H9 (cell line): ENCODE measurements around the gene MYO5C. TPM values are rescaled to one million over a fixed set of nuclear protein-coding genes. Genes with fewer than 3 reads are reported as not detected.
A peak's percentile ranks its signal among the peaks of the same experiment; 100 is the strongest.

ENCODE experiments used
- DNase-seq: peaks from one replicate; pipeline ENCODE4 v3.0.0-alpha.2; 2017
- H2AFZ ChIP-seq: one replicate; pipeline ENCODE4 v1.6.1; 2013; ENCODE audit warnings: mild to moderate bottlenecking, low read length, control low read depth, moderate library complexity
- H2AK5ac ChIP-seq: 2 replicates; pipeline ENCODE4 v1.6.1; 2013; ENCODE audit warnings: low read length, control low read depth, mixed read lengths; ENCODE audit not compliant: insufficient read length
- H2BK120ac ChIP-seq: one replicate; pipeline ENCODE4 v1.6.1; 2013; ENCODE audit warnings: low read depth, mild to moderate bottlenecking, low read length, control low read depth, inconsistent platforms; ENCODE audit not compliant: poor library complexity, severe bottlenecking
- H2BK12ac ChIP-seq: 2 replicates; pipeline ENCODE4 v1.6.1; 2013; ENCODE audit warnings: low read length, control low read depth, mixed read lengths, low read depth; ENCODE audit not compliant: insufficient read length
- H2BK15ac ChIP-seq: 2 replicates; pipeline ENCODE4 v1.6.1; 2013; ENCODE audit warnings: low read depth, low read length, control low read depth
- H2BK20ac ChIP-seq: one replicate; pipeline ENCODE4 v1.6.1; 2013; ENCODE audit warnings: low read depth, mild to moderate bottlenecking, low read length, control low read depth, inconsistent platforms; ENCODE audit not compliant: poor library complexity, severe bottlenecking
- H2BK5ac ChIP-seq: 2 replicates; pipeline ENCODE4 v1.6.1; 2013; ENCODE audit warnings: low read length, control low read depth, mixed read lengths; ENCODE audit not compliant: insufficient read length
- H3K14ac ChIP-seq: 2 replicates; pipeline ENCODE4 v1.6.1; 2013; ENCODE audit warnings: low read length, control low read depth; ENCODE audit not compliant: insufficient read depth
- H3K18ac ChIP-seq: 2 replicates; pipeline ENCODE4 v1.6.1; 2013; ENCODE audit warnings: low read depth, mild to moderate bottlenecking, mixed read lengths, low read length, control low read depth; ENCODE audit not compliant: insufficient read length
- H3K23ac ChIP-seq: 2 replicates; pipeline ENCODE4 v1.6.1; 2013; ENCODE audit warnings: low read length, control low read depth, mixed read lengths, low read depth; ENCODE audit not compliant: insufficient read length
- H3K23me2 ChIP-seq: 2 replicates; pipeline ENCODE4 v1.6.1; 2013; ENCODE audit warnings: low read depth, mild to moderate bottlenecking, mixed read lengths, low read length, control low read depth; ENCODE audit not compliant: insufficient read length, poor library complexity, severe bottlenecking
- H3K27ac ChIP-seq: 2 replicates; pipeline ENCODE4 v1.5.1; 2013; ENCODE audit warnings: low read length, control low read depth, mixed read lengths, low read depth; ENCODE audit not compliant: insufficient read length
- H3K27me3 ChIP-seq: 2 replicates; pipeline ENCODE4 v1.6.1; 2013; ENCODE audit warnings: low read length, control low read depth, inconsistent platforms; ENCODE audit not compliant: insufficient read depth
- H3K4ac ChIP-seq: 2 replicates; pipeline ENCODE4 v1.6.1; 2013; ENCODE audit warnings: low read depth, mild to moderate bottlenecking, control low read depth, inconsistent platforms, low read length, moderate library complexity
- H3K4me1 ChIP-seq: 2 replicates; pipeline ENCODE4 v1.6.1; 2013; ENCODE audit warnings: low read length, control low read depth, inconsistent platforms; ENCODE audit not compliant: insufficient read depth
- H3K4me2 ChIP-seq: 2 replicates; pipeline ENCODE4 v1.6.1; 2013; ENCODE audit warnings: low read length, control low read depth, mixed read lengths; ENCODE audit not compliant: insufficient read length, insufficient read depth
- H3K56ac ChIP-seq: 2 replicates; pipeline ENCODE4 v1.6.1; 2013; ENCODE audit warnings: low read depth, mild to moderate bottlenecking, mixed read lengths, low read length, control low read depth; ENCODE audit not compliant: insufficient read length
- H3K79me1 ChIP-seq: 2 replicates; pipeline ENCODE4 v1.6.1; 2013; ENCODE audit warnings: low read depth, mild to moderate bottlenecking, moderate library complexity, low read length, control low read depth, inconsistent platforms; ENCODE audit not compliant: insufficient read depth, poor library complexity, severe bottlenecking
- H3K79me2 ChIP-seq: 2 replicates; pipeline ENCODE4 v1.6.1; 2013; ENCODE audit warnings: low read length, control low read depth, inconsistent platforms; ENCODE audit not compliant: insufficient read depth
- H3K9ac ChIP-seq: 2 replicates; pipeline ENCODE4 v1.6.1; 2013; ENCODE audit warnings: low read length, control low read depth, mixed read lengths; ENCODE audit not compliant: insufficient read length; ENCODE audit errors: extremely low read depth
- H3K9me3 ChIP-seq: one replicate; pipeline ENCODE4 v1.6.1; 2013; ENCODE audit warnings: low read depth, low read length, inconsistent platforms; ENCODE audit not compliant: control insufficient read depth
- H3T11ph ChIP-seq: one replicate; pipeline ENCODE4 v1.6.1; 2013; ENCODE audit warnings: mild to moderate bottlenecking, low read length, control low read depth, inconsistent platforms
- H4K20me1 ChIP-seq: one replicate; pipeline ENCODE4 v1.6.1; 2013; ENCODE audit not compliant: control insufficient read depth, insufficient read length, insufficient read depth
- H4K5ac ChIP-seq: 2 replicates; pipeline ENCODE4 v1.6.1; 2013; ENCODE audit warnings: low read depth, mild to moderate bottlenecking, mixed read lengths, low read length, control low read depth; ENCODE audit not compliant: insufficient read length
- H4K8ac ChIP-seq: replicated peaks from 2 replicates; pipeline ENCODE4 v1.6.1; 2013; ENCODE audit warnings: low read length, control low read depth, mixed read lengths, low read depth; ENCODE audit not compliant: insufficient read length
- H4K91ac ChIP-seq: 2 replicates; pipeline ENCODE4 v1.6.1; 2013; ENCODE audit warnings: low read depth, mild to moderate bottlenecking, moderate library complexity, mixed read lengths, low read length, control low read depth; ENCODE audit not compliant: insufficient read length
- H3K27ac Mint-ChIP-seq, 3 experiments: 2 replicates in 2 of 3; 3 replicates in 1 of 3; pipeline ENCODE4 v1.8.0; 2020 to 2021; ENCODE audit warnings: mixed read lengths in 3 of 3, mild to moderate bottlenecking in 1 of 3, moderate library complexity in 1 of 3
- H3K27me3 Mint-ChIP-seq: 2 replicates; pipeline ENCODE4 v1.8.0; 2021; ENCODE audit warnings: low read depth, mild to moderate bottlenecking, moderate library complexity, mixed read lengths
- H3K36me3 Mint-ChIP-seq, 3 experiments: 2 replicates in 2 of 3; 3 replicates in 1 of 3; pipeline ENCODE4 v1.8.0; 2020 to 2021; ENCODE audit warnings: low read depth in 3 of 3, mixed read lengths in 3 of 3; ENCODE audit not compliant: insufficient read depth in 1 of 3
- H3K4me1 Mint-ChIP-seq, 2 experiments: 2 replicates each; pipeline ENCODE4 v1.8.0; 2020; ENCODE audit warnings: mixed read lengths in 2 of 2
- H3K4me3 Mint-ChIP-seq, 2 experiments: 2 replicates in 1 of 2; 3 replicates in 1 of 2; pipeline ENCODE4 v1.8.0; 2020 to 2021; ENCODE audit warnings: mild to moderate bottlenecking in 2 of 2, mixed read lengths in 2 of 2, moderate library complexity in 1 of 2
- H3K9me3 Mint-ChIP-seq, 2 experiments: 2 replicates in 1 of 2; 3 replicates in 1 of 2; pipeline ENCODE4 v1.8.0; 2020; ENCODE audit warnings: mild to moderate bottlenecking in 2 of 2, mixed read lengths in 2 of 2, moderate library complexity in 1 of 2
- CTCF ChIP-seq: fragments of 200-600 bp; sonication (generic); conservative IDR thresholded peaks from 3 replicates; pipeline ENCODE4 v1.8.0; 2021; ENCODE audit warnings: antibody characterized with exemption, mild to moderate bottlenecking
- WGBS: extraction: QIAGEN DNeasy Blood & Tissue Kit; methylation state at CpG from one replicate; pipeline ENCODE4 v1.1.7; 2013; ENCODE audit warnings: missing lambda C conversion rate, low lambda C conversion rate, mixed read lengths; ENCODE audit not compliant: insufficient read length; ENCODE audit errors: extremely low coverage; 5-methylcytosine and 5-hydroxymethylcytosine counted together
- total RNA-seq: library from RNA; stranded (reverse); gene quantifications from 2 replicates; pipeline ENCODE4 v1.2.1, GENCODE V29; 2021

The MYO5C gene
- total RNA-seq, 1 experiment from 2014 or later: 22.2 TPM

GRCh38 chr15:52256930-52257733, 38.5 kb downstream of the MYO5C start:
- no peaks in the 10 kb centered on the region for H3K27me3 ChIP-seq
- Mint-ChIP-seq H3K36me3 (peaks cover 0 to 43% (median 33%) of the 10 kb centered on the region in 3 experiments; a peak in 6 of 7 replicates), H3K9me3 (no peaks in the 10 kb centered on the region), H3K4me1 (peaks cover 42 to 45% of the 10 kb centered on the region in 2 experiments), H3K27me3 (no peaks in the 10 kb centered on the region), H3K4me3 (no peak overlapping the region), H3K27ac (peak overlapping the region in 2 of 3 experiments; percentile 47 to 70; a peak in 4 of 7 replicates)
- H3K4me1 ChIP-seq: peaks cover 6% of the 10 kb centered on the region; the same call in 1 of the 2 replicates
- H3K23me2 ChIP-seq: no peaks in the 10 kb centered on the region
- no peak overlapping the region for H3T11ph ChIP-seq
- H2BK20ac ChIP-seq: no peak overlapping the region
- H4K5ac ChIP-seq: no peak overlapping the region
- no peak overlapping the region for H3K4ac ChIP-seq
- no peak overlapping the region for H2BK120ac ChIP-seq
- no peaks in the 10 kb centered on the region for H3K79me1 ChIP-seq
- no peak overlapping the region for H3K9ac ChIP-seq
- no CpG with 5 or more reads among the region's 10 CpGs for WGBS
- no peak for DNase-seq
- H2AFZ ChIP-seq: no peak overlapping the region
- H4K91ac ChIP-seq: no peak overlapping the region
- no peak overlapping the region for H3K27ac ChIP-seq
- no peak overlapping the region for H2BK5ac ChIP-seq
- H2BK12ac ChIP-seq: no peak overlapping the region
- no peak overlapping the region for H3K18ac ChIP-seq
- H3K23ac ChIP-seq: no peak overlapping the region
- no peaks in the 10 kb centered on the region for H3K79me2 ChIP-seq
- no peak overlapping the region for H3K56ac ChIP-seq
- no peaks in the 10 kb centered on the region for H3K9me3 ChIP-seq
- no peak overlapping the region for H2BK15ac ChIP-seq
- H4K8ac ChIP-seq: no peak overlapping the region
- no peak for TF ChIP-seq CTCF
- no peak overlapping the region for H2AK5ac ChIP-seq
- H3K4me2 ChIP-seq: no peak overlapping the region
- H4K20me1 ChIP-seq: no peaks in the 10 kb centered on the region
- H3K14ac ChIP-seq: no peak overlapping the region
